Heart left ventricle (tissue), 13 donors: ENCODE results near the gene CDCA5.
A peak's percentile ranks its signal among the peaks of the same experiment; 100 is the strongest.

Source experiments
- POLR2A ChIP-seq, 2 donors: fragments of 450-650 bp; IDR thresholded peaks; one replicate each; pipeline ENCODE4 v1.6.1; 2017; ENCODE audit warnings: antibody characterized with exemption in 2 of 2, mild to moderate bottlenecking in 2 of 2, moderate library complexity in 2 of 2
- TF ChIP-seq, protein P1 (sequence below), 12 donors: fragments of 200-600 bp; sonication (generic) in 4 of 12; IDR thresholded peaks; one replicate each; pipeline versions ENCODE4 v1.5.0 to v1.8.0; 2018 to 2022; ENCODE audit warnings: antibody characterized with exemption in 12 of 12, mild to moderate bottlenecking in 5 of 12
- donor health status: ischemic (EF 13 %, LVEDD 7.1; RV severe dilation, severe dysfunction).
- donor health status: DM: no; HTN: yes; CAD: no.
- donor health status: DM: no; HTN: no; CAD: no.
- donor health status: ischemic (EF 25% LVEDD 6.9; RV normal size, moderate dysfunction).
- donor health status: ischemic (EF 25% LVEDD 5.7; RV mildly dilated, moderate dysfunction).
- donor health status: ischemic (EF 35%, LVEDD 5.7; RV mildly dilated, moderate dysfunction).
- donor health status: nonischemic (EF 11% LVEDD 7.7; RV severe dilation, severe dysfunction).
- donor health status: DM: yes; HTN: yes; CAD: no.
- donor health status: PGD.
- donor health status: ischemic (EF 29% LVEDD 5.4; RV normal size, mild dysfunction).
- donor health status: nonischemic (EF 23%, LVEDD 6.1; RV moderate dilation, normal function).

DNA sequence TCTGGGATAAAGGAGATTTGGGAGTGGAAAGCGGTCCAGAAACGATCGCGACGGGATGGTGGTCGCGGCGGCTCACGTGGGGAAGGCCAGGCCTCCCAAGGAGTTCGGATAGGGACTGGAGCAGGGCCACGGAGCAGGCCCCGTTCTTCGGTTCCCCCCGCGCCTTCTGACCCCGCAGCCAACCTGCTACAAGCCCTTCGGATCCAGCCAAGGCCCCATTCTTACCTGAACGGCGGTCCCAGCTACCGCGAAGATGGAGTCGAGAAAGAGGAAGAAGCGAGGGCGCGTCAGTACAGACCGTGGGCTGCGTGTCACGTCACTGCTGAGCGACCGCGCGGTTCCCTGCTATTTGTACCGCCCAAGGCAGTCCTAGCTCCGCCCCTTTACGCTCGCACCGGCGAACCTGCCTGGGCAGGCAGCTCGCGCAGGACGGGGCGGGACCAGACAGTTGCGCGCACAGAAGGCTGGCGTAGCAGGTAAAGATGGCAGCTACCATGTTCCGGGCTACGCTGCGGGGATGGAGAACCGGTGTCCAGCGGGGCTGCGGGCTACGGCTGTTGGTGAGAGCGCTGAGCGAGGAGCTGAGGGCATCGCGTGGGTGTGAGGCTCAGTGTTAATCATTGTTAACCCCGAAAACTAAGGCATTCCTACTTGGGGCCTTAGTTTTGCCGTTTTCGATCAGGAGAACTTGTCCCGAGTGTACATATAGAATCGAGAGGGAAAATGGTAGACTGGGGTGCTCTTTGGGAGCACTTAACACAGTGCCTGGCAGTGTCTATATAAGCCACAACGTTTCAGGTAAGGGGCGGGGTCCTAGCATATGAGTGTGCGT is 38.2 kb upstream of the CDCA5 start, which contains the start of the genes FAU and MRPL49:
- peak; percentile 58 to 93 for TF ChIP-seq POLR2A (IDR thresholded peaks at IDR 0.05)
- TF ChIP-seq, protein P1, sequence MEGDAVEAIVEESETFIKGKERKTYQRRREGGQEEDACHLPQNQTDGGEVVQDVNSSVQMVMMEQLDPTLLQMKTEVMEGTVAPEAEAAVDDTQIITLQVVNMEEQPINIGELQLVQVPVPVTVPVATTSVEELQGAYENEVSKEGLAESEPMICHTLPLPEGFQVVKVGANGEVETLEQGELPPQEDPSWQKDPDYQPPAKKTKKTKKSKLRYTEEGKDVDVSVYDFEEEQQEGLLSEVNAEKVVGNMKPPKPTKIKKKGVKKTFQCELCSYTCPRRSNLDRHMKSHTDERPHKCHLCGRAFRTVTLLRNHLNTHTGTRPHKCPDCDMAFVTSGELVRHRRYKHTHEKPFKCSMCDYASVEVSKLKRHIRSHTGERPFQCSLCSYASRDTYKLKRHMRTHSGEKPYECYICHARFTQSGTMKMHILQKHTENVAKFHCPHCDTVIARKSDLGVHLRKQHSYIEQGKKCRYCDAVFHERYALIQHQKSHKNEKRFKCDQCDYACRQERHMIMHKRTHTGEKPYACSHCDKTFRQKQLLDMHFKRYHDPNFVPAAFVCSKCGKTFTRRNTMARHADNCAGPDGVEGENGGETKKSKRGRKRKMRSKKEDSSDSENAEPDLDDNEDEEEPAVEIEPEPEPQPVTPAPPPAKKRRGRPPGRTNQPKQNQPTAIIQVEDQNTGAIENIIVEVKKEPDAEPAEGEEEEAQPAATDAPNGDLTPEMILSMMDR (IDR thresholded peaks at IDR 0.05), result no peak
